HG03159 (cell line): ENCODE data around the gene TMC8.

Source experiments
- ATAC-seq: cut with Tn5 transposase; IDR thresholded peaks from one replicate; pipeline ENCODE4 v1.9.1; 2021; ENCODE audit warnings: mild to moderate bottlenecking, moderate library complexity; ENCODE audit not compliant: unreplicated experiment

Gene TMC8

DNA sequence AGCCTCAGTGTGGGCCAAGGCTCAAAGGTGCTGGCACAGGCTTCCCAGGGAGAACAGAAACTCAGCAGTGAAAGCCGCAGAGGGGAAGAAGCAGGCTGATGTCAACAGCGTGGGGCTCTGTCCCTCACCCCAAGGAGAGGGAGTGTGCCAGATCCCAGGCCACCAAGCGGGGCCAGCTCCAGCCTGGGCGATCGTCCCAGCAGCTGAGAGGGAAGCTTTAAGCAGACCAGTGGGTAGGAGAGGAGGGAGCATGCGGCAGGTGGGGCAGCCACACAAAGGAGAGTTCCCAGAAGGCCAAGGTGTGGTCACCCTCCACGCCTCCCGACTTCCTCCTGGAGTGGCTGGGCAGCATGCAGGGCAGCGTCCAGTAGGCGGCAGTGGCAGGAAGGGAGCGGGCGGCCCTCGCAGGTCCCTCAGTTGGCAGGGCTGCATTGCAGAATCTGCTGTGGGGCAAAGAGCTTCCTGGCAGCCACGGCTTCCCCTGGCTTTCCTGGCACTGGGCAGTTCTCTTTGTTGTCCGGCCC is 43.8 kb downstream of the TMC8 start:
- ATAC-seq, result no peak

GRCh38 chr17:78174870-78175642 is 44.5 kb downstream of the TMC8 start:
- no peak for ATAC-seq

DNA sequence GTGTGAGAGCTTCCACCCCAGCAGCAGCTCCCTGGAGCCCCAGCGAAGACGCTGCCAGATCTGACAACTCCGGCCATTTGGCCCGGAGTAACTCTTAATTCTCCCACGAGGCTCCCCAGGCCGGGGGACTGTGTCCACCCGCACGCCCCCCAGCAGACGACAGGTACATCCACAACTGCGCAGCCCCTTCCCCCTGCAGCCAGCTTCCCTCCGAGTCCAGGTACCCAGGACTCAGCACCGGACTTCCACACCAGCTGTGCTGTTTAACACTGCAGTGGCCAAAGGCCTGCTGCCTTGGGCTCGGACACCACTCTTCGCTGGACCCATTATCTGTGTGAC is 45.0 kb downstream of the TMC8 start:
- ATAC-seq, result no peak

GRCh38 chr17:78176548-78177025 is 46.0 kb downstream of the TMC8 start:
- ATAC-seq, result no peak

- no peak for ATAC-seq
Measured at GRCh38 chr17:78179372-78179771, 48.8 kb downstream of the TMC8 start.

- no peak for ATAC-seq
Measured at GRCh38 chr17:78180083-78180482, 49.5 kb downstream of the TMC8 start.

DNA sequence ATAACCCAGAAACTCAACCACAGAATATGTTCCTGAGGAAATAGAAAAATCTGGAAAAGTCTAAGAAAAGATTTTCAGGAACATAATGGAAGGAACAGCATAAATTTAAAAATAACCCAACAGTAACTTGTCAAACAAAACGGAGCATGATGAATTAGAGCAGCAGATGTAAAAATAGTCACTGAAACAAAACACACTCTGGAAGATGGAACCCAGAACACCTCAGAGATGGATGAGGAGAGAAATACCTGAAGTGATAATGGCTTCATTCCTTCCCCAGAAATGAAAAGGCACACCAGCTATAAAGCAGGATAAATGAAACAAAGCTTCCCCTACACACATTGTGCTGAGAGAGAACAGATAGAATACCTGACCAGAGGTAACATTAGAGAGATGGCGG is 49.9 kb downstream of the TMC8 start:
- no peak for ATAC-seq

DNA sequence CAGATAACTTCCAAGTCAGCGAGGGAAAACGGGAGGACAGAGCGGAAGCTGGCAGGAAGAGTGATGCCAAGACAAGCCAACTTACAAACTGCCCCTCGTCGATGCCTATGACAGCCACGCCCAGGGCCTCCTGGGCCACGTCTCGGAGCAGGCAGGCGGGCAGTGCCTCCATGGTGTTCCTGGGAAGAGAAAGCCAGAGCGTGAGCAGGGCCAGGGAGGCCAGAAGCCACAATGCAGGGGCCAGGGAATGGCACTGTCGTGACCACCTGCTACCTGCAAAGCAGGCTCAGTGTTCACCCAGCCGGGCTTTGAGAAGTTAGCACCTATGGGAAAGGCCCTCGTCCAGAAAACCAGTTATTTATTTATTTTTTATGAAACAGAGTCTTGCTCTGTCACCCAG is 51.9 kb downstream of the TMC8 start:
- ATAC-seq, result no peak

DNA sequence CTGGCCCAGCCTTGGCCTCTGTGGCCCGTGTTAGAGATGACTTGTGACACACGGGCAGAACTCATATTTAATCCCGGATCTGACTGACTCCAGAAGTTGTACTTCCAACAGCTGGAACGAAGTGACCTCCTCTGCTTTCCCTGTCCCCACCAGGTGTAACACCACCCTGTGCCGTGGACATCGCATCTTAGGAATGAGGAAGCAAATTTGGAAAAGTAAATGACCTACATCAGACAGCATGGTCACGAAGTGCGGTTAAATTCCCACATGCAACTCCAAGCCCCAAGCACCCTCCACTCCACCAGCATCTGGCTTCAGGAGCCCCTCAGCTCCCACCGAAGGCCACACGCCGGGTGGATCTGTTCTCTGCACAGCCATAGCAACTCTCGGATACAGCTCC is 53.3 kb downstream of the TMC8 start:
- no peak for ATAC-seq

GRCh38 chr17:78184351-78184750 is 53.8 kb downstream of the TMC8 start:
- ATAC-seq, result no peak

GRCh38 chr17:78184868-78185267 is 54.3 kb downstream of the TMC8 start:
- ATAC-seq, result no peak

- no peak for ATAC-seq
Measured at GRCh38 chr17:78185981-78186691, 55.6 kb downstream of the TMC8 start.

DNA sequence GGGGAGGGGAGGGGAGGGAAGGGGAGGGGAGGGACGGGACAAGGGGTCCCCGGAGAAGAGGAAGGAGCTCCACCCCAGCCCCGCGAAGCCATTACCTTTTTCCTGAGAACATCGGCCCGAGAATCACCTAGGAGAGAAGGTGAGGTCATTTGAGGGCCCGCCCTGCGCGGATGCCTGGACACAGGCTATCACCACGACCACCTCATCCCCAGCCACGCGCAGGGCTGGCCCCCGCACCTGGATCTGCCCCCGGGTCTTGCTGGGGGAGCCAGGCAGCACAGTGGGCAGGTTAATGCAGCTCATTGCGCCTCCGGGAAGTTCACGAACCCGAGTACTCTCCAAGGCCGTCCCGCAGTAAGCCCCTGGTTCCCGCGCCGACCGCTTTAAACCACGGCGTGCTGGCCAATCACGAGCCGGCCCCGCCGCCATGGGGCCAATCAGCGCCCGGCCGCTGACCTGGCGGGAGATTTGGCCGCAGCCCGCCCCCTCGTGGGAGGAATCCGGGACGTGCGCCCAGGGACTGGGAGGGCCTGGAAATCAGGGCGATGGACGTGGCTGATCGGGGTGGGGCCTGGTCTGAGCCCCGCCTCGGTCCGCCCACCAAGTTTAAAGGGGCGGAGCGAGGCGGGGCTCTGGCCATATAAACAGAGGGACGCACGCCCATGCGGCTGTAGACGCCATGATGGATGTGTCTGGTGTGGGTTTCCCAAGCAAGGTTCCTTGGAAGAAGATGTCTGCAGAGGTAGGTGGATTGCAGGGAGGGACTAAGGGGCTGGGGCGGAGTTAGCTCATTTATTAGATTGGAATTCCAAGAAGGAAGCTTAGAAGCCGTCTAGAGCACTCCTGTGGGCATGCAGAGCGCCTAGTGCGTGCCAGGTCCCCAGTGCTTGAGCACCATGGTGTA is 56.4 kb downstream of the TMC8 start, which contains the start of the genes AFMID and TK1:
TSS of gene AFMID (plus strand) at position 671 of the 904 bp plus-strand sequence. CDS start at position 680, 9 bp downstream.
TSS of gene TK1 (minus strand) at position 361 of the 904 bp plus-strand sequence. CDS start at position 303, 58 bp downstream.
- peak; percentile 88 for ATAC-seq
